Measurements from ENCODE around the gene E2F2. TPM values are rescaled to one million over a fixed set of nuclear protein-coding genes. Genes with fewer than 3 reads are reported as not detected.

Gene E2F2
- total RNA-seq, 1 donor from 2014 or later = 23.5 TPM

- TF ChIP-seq CTCF (conservative IDR thresholded peaks at IDR 0.05) = no peak
- H3K4me1 Mint-ChIP-seq = peaks cover 52% of the 10 kb centered on the region
- H3K36me3 Mint-ChIP-seq (ENCODE audit: low read depth) = no peaks in the 10 kb centered on the region
- H3K9me3 Mint-ChIP-seq = no peaks in the 10 kb centered on the region
- H3K4me3 Mint-ChIP-seq = peak overlapping the region; percentile 90
- no peak for DNase-seq (ENCODE audit: low read depth, low spot score)
- H3K27me3 Mint-ChIP-seq (ENCODE audit: low read depth) = no peaks in the 10 kb centered on the region
- H3K27ac Mint-ChIP-seq (ENCODE audit: unreplicated experiment) = peak overlapping the region; percentile 87
Measured at GRCh38 chr1:23529146-23530086, 1.6 kb downstream of the E2F2 start.

GRCh38 chr1:23528250-23528978, 2.6 kb downstream of the E2F2 start:
- no peak for DNase-seq (ENCODE audit: low read depth, low spot score)
- H3K27me3 Mint-ChIP-seq (ENCODE audit: low read depth) = no peaks in the 10 kb centered on the region
- H3K36me3 Mint-ChIP-seq (ENCODE audit: low read depth) = no peaks in the 10 kb centered on the region
- peak overlapping the region; percentile 90 for H3K4me3 Mint-ChIP-seq
- H3K9me3 Mint-ChIP-seq = no peaks in the 10 kb centered on the region
- TF ChIP-seq CTCF (conservative IDR thresholded peaks at IDR 0.05) = no peak
- peaks cover 52% of the 10 kb centered on the region for H3K4me1 Mint-ChIP-seq
- peak overlapping the region; percentile 43 for H3K27ac Mint-ChIP-seq (ENCODE audit: unreplicated experiment)

GRCh38 chr1:23527900-23528249, 3.2 kb downstream of the E2F2 start:
- Mint-ChIP-seq H3K27me3 (ENCODE audit: low read depth) (no peaks in the 10 kb centered on the region), H3K36me3 (ENCODE audit: low read depth) (no peaks in the 10 kb centered on the region), H3K27ac (ENCODE audit: unreplicated experiment) (peak overlapping the region; percentile 43), H3K4me3 (peak overlapping the region; percentile 90), H3K4me1 (peaks cover 52% of the 10 kb centered on the region), H3K9me3 (no peaks in the 10 kb centered on the region)
- DNase-seq (ENCODE audit: low read depth, low spot score) = no peak
- TF ChIP-seq CTCF (conservative IDR thresholded peaks at IDR 0.05) = no peak

GRCh38 chr1:23527366-23527765, 3.7 kb downstream of the E2F2 start:
- H3K36me3 Mint-ChIP-seq (ENCODE audit: low read depth) = no peaks in the 10 kb centered on the region
- H3K27ac Mint-ChIP-seq (ENCODE audit: unreplicated experiment) = no peak overlapping the region

More at GRCh38 chr1:23527366-23527765, 3.7 kb downstream of the E2F2 start:
- no peak for DNase-seq (ENCODE audit: low read depth, low spot score)
- TF ChIP-seq CTCF (conservative IDR thresholded peaks at IDR 0.05) = no peak
- H3K4me1 Mint-ChIP-seq = peaks cover 51% of the 10 kb centered on the region
- H3K27me3 Mint-ChIP-seq (ENCODE audit: low read depth) = no peaks in the 10 kb centered on the region
- H3K9me3 Mint-ChIP-seq = no peaks in the 10 kb centered on the region
- peak overlapping the region; percentile 90 for H3K4me3 Mint-ChIP-seq

Data from neural crest cell (in vitro differentiated cells).